H1 (cell line): ENCODE results near the gene CAMK2G. TPM values are rescaled to one million over a fixed set of nuclear protein-coding genes. Genes with fewer than 3 reads are reported as not detected.
A peak's percentile ranks its signal among the peaks of the same experiment; 100 is the strongest.
"Not testable (repeated sequence)": the region's sequence is repeated elsewhere in the genome, so short reads cannot be mapped to it uniquely, and the experiment has no call there.

Source experiments
- CTCF ChIA-PET: fragments of 300-600 bp; sonication (Branson Sonifier 250); formaldehyde crosslinking; loops from one replicate; lab custom pipeline; 2021; ENCODE audit not compliant: partially characterized antibody; lab: Charles Lee
- POLR2A ChIA-PET: fragments of 300-600 bp; sonication (Branson Sonifier 250); formaldehyde crosslinking; loops from one replicate; lab custom pipeline; 2021; ENCODE audit warnings: inconsistent platforms; ENCODE audit not compliant: partially characterized antibody; lab: Charles Lee
- DNase-seq, 2 experiments: peaks; one replicate each; pipeline versions ENCODE4 v3.0.0 to v3.0.0-alpha.2; 2010 to 2022; ENCODE audit warnings: low spot score in 2 of 2, low read depth in 1 of 2, mixed read lengths in 1 of 2
- FAIRE-seq: peaks from 2 replicates; lab custom pipeline; 2011; peaks lifted over from hg19 to GRCh38; lab: Jason Lieb, UNC
- H2AFZ ChIP-seq: 2 replicates; pipeline ENCODE4 v1.8.1; 2012; ENCODE audit warnings: low read length, inconsistent platforms
- H2AK5ac ChIP-seq: 2 replicates; pipeline ENCODE4 v1.6.1; 2013; ENCODE audit warnings: low read depth, low read length
- H2BK120ac ChIP-seq: replicated peaks from 2 replicates; pipeline ENCODE3; 2013; ENCODE audit warnings: low read depth, low read length, inconsistent platforms
- H2BK12ac ChIP-seq: 2 replicates; pipeline ENCODE4 v1.6.1; 2013; ENCODE audit warnings: low read depth, low read length
- H2BK15ac ChIP-seq: 2 replicates; pipeline ENCODE4 v1.6.1; 2013; ENCODE audit warnings: low read length
- H2BK20ac ChIP-seq: 2 replicates; pipeline ENCODE4 v1.6.1; 2013; ENCODE audit warnings: low read length
- H2BK5ac ChIP-seq: 2 replicates; pipeline ENCODE4 v1.6.1; 2013; ENCODE audit warnings: low read depth, low read length
- H3K14ac ChIP-seq: 2 replicates; pipeline ENCODE4 v1.6.1; 2013; ENCODE audit warnings: inconsistent platforms; ENCODE audit not compliant: insufficient read length
- H3K18ac ChIP-seq: 2 replicates; pipeline ENCODE4 v1.6.1; 2013; ENCODE audit warnings: low read length; ENCODE audit errors: extremely low read depth
- H3K23ac ChIP-seq: 2 replicates; pipeline ENCODE4 v1.6.1; 2013; ENCODE audit warnings: inconsistent platforms; ENCODE audit not compliant: insufficient read length
- H3K23me2 ChIP-seq: 2 replicates; pipeline ENCODE4 v1.6.1; 2013; ENCODE audit warnings: low read depth, low read length
- H3K27ac ChIP-seq: 2 replicates; pipeline ENCODE4 v1.6.1; 2011; ENCODE audit warnings: low read depth, low read length, inconsistent platforms
- H3K27me3 ChIP-seq, 4 experiments: replicated peaks in 1 of 4; 1 replicate in 1 of 4; 2 replicates in 3 of 4; pipeline versions ENCODE4 v1.6.1 to v1.8.1; 2011 to 2013; ENCODE audit warnings: low read length in 3 of 4, mild to moderate bottlenecking in 3 of 4, inconsistent platforms in 2 of 4, mixed read lengths in 2 of 4, moderate library complexity in 1 of 4; ENCODE audit not compliant: control insufficient read depth in 3 of 4, insufficient read depth in 3 of 4; ENCODE audit errors: extremely low read depth in 1 of 4
- H3K36me3 ChIP-seq, 4 experiments: 2 replicates each; pipeline versions ENCODE4 v1.6.1 to v1.8.1; 2011 to 2013; ENCODE audit warnings: mild to moderate bottlenecking in 4 of 4, low read length in 3 of 4, moderate library complexity in 2 of 4, control low read depth in 1 of 4, inconsistent platforms in 1 of 4; ENCODE audit not compliant: insufficient read depth in 4 of 4, control insufficient read depth in 2 of 4
- H3K4ac ChIP-seq: replicated peaks from 2 replicates; pipeline ENCODE3; 2013; ENCODE audit warnings: low read length, low read depth, mixed read lengths, inconsistent platforms; ENCODE audit not compliant: insufficient read length
- H3K4me1 ChIP-seq, 4 experiments: replicated peaks in 1 of 4; 1 replicate in 1 of 4; 2 replicates in 3 of 4; pipeline versions ENCODE4 v1.6.1 to v1.8.1; 2011 to 2013; ENCODE audit warnings: low read length in 3 of 4, inconsistent platforms in 2 of 4, mixed read lengths in 1 of 4; ENCODE audit not compliant: insufficient read depth in 4 of 4, control insufficient read depth in 3 of 4
- H3K4me2 ChIP-seq, 2 experiments: 2 replicates each; pipeline versions ENCODE4 v1.6.1 to v1.8.1; 2011 to 2013; ENCODE audit warnings: low read depth in 2 of 2, low read length in 2 of 2, control low read depth in 1 of 2, inconsistent platforms in 1 of 2, mild to moderate bottlenecking in 1 of 2; ENCODE audit not compliant: insufficient read depth in 1 of 2
- H3K4me3 ChIP-seq, 4 experiments: fragments of 200-600, 300-600 bp in 1 of 4; sonication (generic), shearing (Covaris generic), sonication (Bioruptor Twin) in 1 of 4; 2 replicates each; pipeline versions ENCODE4 v1.5.1 to v1.8.1; 2011 to 2016; ENCODE audit warnings: low read length in 4 of 4, low read depth in 3 of 4, control low read depth in 2 of 4, inconsistent platforms in 2 of 4, mild to moderate bottlenecking in 2 of 4, mixed read lengths in 1 of 4, moderate library complexity in 1 of 4; ENCODE audit not compliant: insufficient read depth in 2 of 4; ENCODE audit errors: extremely low read depth in 1 of 4
- H3K56ac ChIP-seq: replicated peaks from 2 replicates; pipeline ENCODE3; 2013; ENCODE audit warnings: low read depth, mild to moderate bottlenecking, mixed read lengths, low read length, inconsistent platforms; ENCODE audit not compliant: insufficient read length
- H3K79me1 ChIP-seq: 2 replicates; pipeline ENCODE4 v1.6.1; 2013; ENCODE audit warnings: low read depth, low read length, control low read depth
- H3K79me2 ChIP-seq, 2 experiments: 2 replicates each; pipeline versions ENCODE4 v1.6.1 to v1.8.1; 2012 to 2013; ENCODE audit warnings: low read length in 2 of 2, mild to moderate bottlenecking in 2 of 2, inconsistent platforms in 1 of 2; ENCODE audit not compliant: insufficient read depth in 2 of 2, control insufficient read depth in 1 of 2
- H3K9ac ChIP-seq, 4 experiments: replicated peaks in 1 of 4; 1 replicate in 1 of 4; 2 replicates in 3 of 4; pipeline versions ENCODE4 v1.6.1 to v1.8.1; 2011 to 2013; ENCODE audit warnings: low read depth in 3 of 4, low read length in 3 of 4, control low read depth in 2 of 4, mild to moderate bottlenecking in 2 of 4, moderate library complexity in 2 of 4, inconsistent platforms in 1 of 4; ENCODE audit errors: extremely low read depth in 1 of 4
- H3K9me3 ChIP-seq, 2 experiments: 2 replicates each; pipeline versions ENCODE4 v1.6.1 to v1.8.1; 2012 to 2013; ENCODE audit warnings: mild to moderate bottlenecking in 2 of 2, moderate library complexity in 2 of 2, control low read depth in 1 of 2, inconsistent platforms in 1 of 2, low read depth in 1 of 2, low read length in 1 of 2, mixed read lengths in 1 of 2; ENCODE audit not compliant: insufficient read depth in 2 of 2
- H4K20me1 ChIP-seq, 2 experiments: replicated peaks in 1 of 2; 2 replicates each; pipeline versions ENCODE3 to v1.8.1; 2011 to 2013; ENCODE audit warnings: inconsistent platforms in 2 of 2, low read length in 2 of 2, mild to moderate bottlenecking in 1 of 2; ENCODE audit not compliant: insufficient read depth in 2 of 2, control insufficient read depth in 1 of 2
- H4K5ac ChIP-seq: 2 replicates; pipeline ENCODE4 v1.6.1; 2013; ENCODE audit warnings: low read length, low read depth, mixed read lengths, inconsistent platforms; ENCODE audit not compliant: insufficient read length
- H4K8ac ChIP-seq: 2 replicates; pipeline ENCODE4 v1.8.0; 2013; ENCODE audit warnings: mild to moderate bottlenecking, moderate library complexity, low read length, inconsistent platforms; ENCODE audit not compliant: insufficient read depth; ENCODE audit errors: extremely low read depth
- H4K91ac ChIP-seq: replicated peaks from 2 replicates; pipeline ENCODE3; 2013; ENCODE audit warnings: low read length, mixed read lengths, inconsistent platforms; ENCODE audit not compliant: insufficient read length
- FOSL1 ChIP-seq: IDR thresholded peaks from 2 replicates; pipeline ENCODE4 v1.6.1; 2011; ENCODE audit warnings: mild to moderate bottlenecking, low read depth, low read length, moderate library complexity; ENCODE audit not compliant: insufficient read depth
- NRF1 ChIP-seq: IDR thresholded peaks from 2 replicates; pipeline ENCODE4 v1.6.1; 2011; ENCODE audit warnings: mild to moderate bottlenecking, low read depth, low read length, improper control_type of control experiment
- SIN3A ChIP-seq, 2 experiments: IDR thresholded peaks in 1 of 2; conservative IDR thresholded peaks in 1 of 2; 2 replicates each; pipeline ENCODE4 v1.6.1; 2011 to 2012; ENCODE audit warnings: low read length in 2 of 2, improper control_type of control experiment in 1 of 2, low read depth in 1 of 2, mild to moderate bottlenecking in 1 of 2
- SP1 ChIP-seq: IDR thresholded peaks from 2 replicates; pipeline ENCODE4 v1.6.1; 2011; ENCODE audit warnings: low read depth, low read length
- YY1 ChIP-seq: IDR thresholded peaks from 2 replicates; pipeline ENCODE4 v1.6.1; 2011; ENCODE audit warnings: low read depth, mild to moderate bottlenecking, low read length
- WGBS, 2 experiments: shearing (Covaris generic) in 1 of 2; methylation state at CpG; one replicate each; pipeline versions ENCODE4 v1.1.6 to v1.1.7; 2013 to 2015; ENCODE audit warnings: low lambda C conversion rate in 2 of 2, mixed read lengths in 2 of 2, inconsistent platforms in 1 of 2, low coverage in 1 of 2, missing lambda C conversion rate in 1 of 2; ENCODE audit not compliant: insufficient replicate concordance in 2 of 2, insufficient coverage in 1 of 2, insufficient read length in 1 of 2; ENCODE audit errors: extremely low coverage in 1 of 2, missing lambda C conversion rate in 1 of 2; 5-methylcytosine and 5-hydroxymethylcytosine counted together
- polyA plus RNA-seq, 7 experiments: library from polyadenylated mRNA; depleted of rRNA in 3 of 7; stranded (reverse) in 5 of 7; unstranded in 2 of 7; fragments of >200 nt in 5 of 7; fragments of 200-250 nt in 2 of 7; gene quantifications; 1 replicate in 5 of 7; 2 replicates in 1 of 7; 4 replicates in 1 of 7; pipeline versions ENCODE4 v1.2.1 to v1.2.3, GENCODE V29; 2011 to 2013; ENCODE audit warnings: missing spikeins in 2 of 7, mixed read lengths in 2 of 7
- total RNA-seq: library from RNA; stranded (reverse); fragmentation: NEBNext Ultra II Directional; extraction: Animal tissue kit (Norgen Biotek cat#: 25700); gene quantifications from 2 replicates; pipeline ENCODE4 v1.2.1, GENCODE V29; 2021

CAMK2G gene
- total and polyA plus RNA-seq, 2 of the 8 experiments (the other 6 are each of a cell fraction or from before 2014, with no cell fraction given), result 28.9 to 31.7 TPM

- TF ChIP-seq FOSL1, result no peak
- no peak for TF ChIP-seq SIN3A (conservative IDR thresholded peaks at IDR 0.05 in 1 of 2, IDR thresholded peaks at IDR 0.05 in 1 of 2; ENCODE audit: low read depth in 1 of 2, low read length in 2 of 2)
- TF ChIP-seq SP1, result no peak
- TF ChIP-seq YY1, result no peak
- TF ChIP-seq NRF1, result no peak
- TF ChIP-seq, all 59 proteins: peak for 0
These were observed 17.2 kb upstream of the CAMK2G start (continued) for GRCh38 chr10:73891540-73891939.

GRCh38 chr10:73890830-73891229 is 16.5 kb upstream of the CAMK2G start:
- WGBS, 2 experiments, result 67% methylated on average over 3 of the region's 3 CpGs; no CpG with 5 or more reads in 1 of the 2 experiments
- H2AK5ac ChIP-seq, H3K9me3 ChIP-seq, H2BK120ac ChIP-seq, H3K27me3 ChIP-seq, FAIRE-seq, H3K27ac ChIP-seq, H3K4me3 ChIP-seq, H3K23ac ChIP-seq, H3K79me1 ChIP-seq, H2BK15ac ChIP-seq, H4K91ac ChIP-seq, H4K8ac ChIP-seq, H2BK12ac ChIP-seq, H4K5ac ChIP-seq, H3K36me3 ChIP-seq, H3K18ac ChIP-seq, H4K20me1 ChIP-seq, H3K4ac ChIP-seq, H3K14ac ChIP-seq, DNase-seq, H3K9ac ChIP-seq, H3K56ac ChIP-seq, H2AFZ ChIP-seq, H3K79me2 ChIP-seq, H3K23me2 ChIP-seq, H2BK5ac ChIP-seq, H3K4me2 ChIP-seq, H3K4me1 ChIP-seq: not testable (repeated sequence)
- ChIA-PET CTCF (interaction anchor here (1.1 to 27.0 kb wide), 10 partner anchors 11 to 189 kb away, joined by 3 to 681 read pairs (median 12); partner anchors contain the start of gene PLAU), POLR2A (interaction anchor here (0.9 to 3.2 kb wide), 9 partner anchors 8 to 110 kb away, joined by 3 to 11 read pairs (median 6); partner anchors contain the start of gene PLAU)
- 0 out of 2 replicates have a peak overlapping the region, but pooled peaks have one; percentile 44 for H2BK20ac ChIP-seq
